Left ventricle myocardium inferior (tissue), 1 donor: ENCODE measurements around the gene DYNLT5. TPM values are rescaled to one million over a fixed set of nuclear protein-coding genes. Genes with fewer than 3 reads are reported as not detected.
"Not testable (repeated sequence)": the region's sequence is repeated elsewhere in the genome, so short reads cannot be mapped to it uniquely, and the experiment has no call there.

Source experiments
- DNase-seq: peaks from one replicate; pipeline ENCODE4 v3.0.0-alpha.2; 2020
- H3K27ac ChIP-seq: fragments of 200-600 bp; replicated peaks from 2 replicates; pipeline ENCODE4 v1.8.0; 2021
- H3K27me3 ChIP-seq: fragments of 200-600 bp; 2 replicates; pipeline ENCODE4 v1.8.0; 2021; ENCODE audit warnings: low read depth
- H3K36me3 ChIP-seq: fragments of 200-600 bp; 2 replicates; pipeline ENCODE4 v1.8.0; 2021
- H3K4me1 ChIP-seq: fragments of 200-600 bp; 2 replicates; pipeline ENCODE4 v1.8.0; 2021
- H3K4me3 ChIP-seq: fragments of 200-600 bp; 2 replicates; pipeline ENCODE4 v1.8.0; 2021; ENCODE audit warnings: mild to moderate bottlenecking, moderate library complexity
- H3K9me3 ChIP-seq: fragments of 200-600 bp; replicated peaks from 2 replicates; pipeline ENCODE4 v1.8.0; 2021
- CTCF ChIP-seq: fragments of 200-600 bp; IDR thresholded peaks from 2 replicates; pipeline ENCODE4 v1.8.0; 2021; ENCODE audit warnings: antibody characterized with exemption, mild to moderate bottlenecking, borderline replicate concordance
- intact Hi-C: fragments of 100-400 bp; cut with micrococcal nuclease; formaldehyde crosslinking; loops from one replicate; pipeline ENCODE4 v1.11.0; 2022
- total RNA-seq: library from RNA; stranded (reverse); fragmentation: NEBNext Ultra II Directional; extraction: Animal tissue kit (Norgen Biotek cat#: 25700); gene quantifications from one replicate; pipeline ENCODE4 v1.2.1, GENCODE V29; 2021
- donor health status: DM: no; HTN: yes; CAD: no; lungs with severe emphysema.

The DYNLT5 gene
- total RNA-seq, 1 donor from 2014 or later: 3.1 TPM

DNA sequence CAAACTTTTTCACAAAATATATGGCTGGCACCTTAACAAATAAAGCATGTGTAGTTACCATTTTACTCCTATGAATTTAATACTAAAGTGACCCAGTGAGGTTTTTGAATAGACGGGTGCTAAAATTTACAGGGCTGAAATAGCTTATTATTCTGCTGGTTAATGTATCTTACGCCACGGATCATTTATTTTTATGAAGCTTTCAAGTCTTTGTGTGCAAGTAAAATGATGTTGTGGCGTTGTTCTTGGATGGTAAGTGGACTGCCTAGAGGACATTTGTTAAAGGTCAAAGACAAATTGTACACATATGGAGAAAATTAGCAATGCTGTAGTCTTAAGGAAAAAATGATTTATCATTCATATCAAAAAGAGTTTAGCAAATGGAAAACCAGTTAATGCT, 26.0 kb downstream of the DYNLT5 start:
- Histone ChIP-seq H3K36me3 (peaks cover 22% of the 10 kb centered on the region), H3K4me3 (no peak overlapping the region), H3K9me3 (peaks cover 9% of the 10 kb centered on the region), H3K27ac (no peak overlapping the region), H3K4me1 (no peaks in the 10 kb centered on the region), H3K27me3 (no peaks in the 10 kb centered on the region)
- no peak for DNase-seq
- TF ChIP-seq CTCF: no peak
- intact Hi-C loops: no loop called here

DNA sequence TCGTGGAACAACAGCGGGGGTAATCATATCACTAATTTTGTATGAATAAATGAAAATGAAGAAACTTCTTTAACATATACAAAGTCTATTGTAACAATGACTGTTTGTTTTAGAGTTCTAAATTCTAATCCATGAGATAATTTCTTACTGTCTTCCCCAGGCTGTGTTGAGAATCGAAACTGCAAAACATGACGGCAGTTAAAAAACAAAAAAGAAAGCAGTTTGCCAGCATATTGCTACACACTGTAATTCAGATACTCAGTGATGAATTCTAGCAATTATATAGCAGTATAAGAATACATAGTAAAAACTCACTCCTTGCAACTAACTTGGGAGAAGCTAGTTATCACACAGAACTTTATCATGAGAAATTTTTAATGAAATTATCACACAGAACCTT, 26.7 kb downstream of the DYNLT5 start:
- Histone ChIP-seq H3K36me3 (peaks cover 22% of the 10 kb centered on the region), H3K9me3 (peaks cover 9% of the 10 kb centered on the region), H3K27ac (no peak overlapping the region), H3K4me1 (no peaks in the 10 kb centered on the region), H3K4me3 (no peak overlapping the region), H3K27me3 (no peaks in the 10 kb centered on the region)
- intact Hi-C loops: no loop called here
- no peak for TF ChIP-seq CTCF
- no peak for DNase-seq

GRCh38 chr1:66779475-66780078, 27.3 kb downstream of the DYNLT5 start:
- Histone ChIP-seq H3K4me3 (no peak overlapping the region), H3K4me1 (no peaks in the 10 kb centered on the region), H3K9me3 (peaks cover 9% of the 10 kb centered on the region)

GRCh38 chr1:66785800-66786199, 33.5 kb downstream of the DYNLT5 start:
- H3K27me3 ChIP-seq, H3K4me3 ChIP-seq, H3K4me1 ChIP-seq, H3K27ac ChIP-seq, intact Hi-C loops, DNase-seq, H3K9me3 ChIP-seq, H3K36me3 ChIP-seq: not testable (repeated sequence)

More at GRCh38 chr1:66779475-66780078, 27.3 kb downstream of the DYNLT5 start:
- Histone ChIP-seq H3K27ac (no peak overlapping the region), H3K36me3 (peaks cover 22% of the 10 kb centered on the region), H3K27me3 (no peaks in the 10 kb centered on the region)
- TF ChIP-seq CTCF: no peak
- intact Hi-C loops: no loop called here
- no peak for DNase-seq

DNA sequence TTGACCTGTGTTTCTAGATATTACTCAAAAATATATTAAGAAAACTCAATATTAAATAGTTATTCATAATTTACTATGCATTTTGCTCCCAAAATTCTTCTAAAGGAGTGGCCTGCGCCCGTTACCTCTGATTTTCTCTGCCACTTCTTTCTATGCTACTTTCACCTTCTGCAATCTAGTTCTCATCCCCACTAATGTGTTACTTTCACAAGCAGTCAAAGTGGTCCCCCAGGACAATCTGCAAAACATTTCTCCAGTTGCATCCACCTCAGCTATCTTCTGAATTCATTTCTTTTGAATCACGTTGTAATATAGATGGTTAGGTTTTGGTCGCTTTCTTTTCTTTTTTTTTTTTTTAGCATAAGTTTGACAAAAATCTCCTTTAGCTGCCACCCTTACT, 35.4 kb downstream of the DYNLT5 start:
- intact Hi-C loops: no loop called here

More for the DNA sequence above, 35.4 kb downstream of the DYNLT5 start:
- Histone ChIP-seq H3K27me3 (no peaks in the 10 kb centered on the region), H3K4me3 (no peak overlapping the region), H3K4me1 (no peaks in the 10 kb centered on the region), H3K27ac (no peak overlapping the region), H3K9me3 (no peaks in the 10 kb centered on the region), H3K36me3 (no peaks in the 10 kb centered on the region)
- no peak for DNase-seq
- no peak for TF ChIP-seq CTCF
